OCI-LY7 (cell line): ENCODE results near the gene TMCC2. TPM values are rescaled to one million over a fixed set of nuclear protein-coding genes. Genes with fewer than 3 reads are reported as not detected.

Experiments used
- BruUV-seq: library from RNA; stranded (reverse); fragments of 400-500 nt; replicated peaks from 2 replicates; lab custom pipeline; 2021; lab: Mats Ljungman, UMichigan
- CTCF ChIA-PET: fragments of 300-600 bp; sonication (Branson Sonifier 250); formaldehyde crosslinking; loops from one replicate; lab custom pipeline; 2022; ENCODE audit warnings: antibody characterized with exemption; ENCODE audit not compliant: unreplicated experiment; lab: Charles Lee
- POLR2A ChIA-PET: fragments of 300-600 bp; sonication (Branson Sonifier 250); formaldehyde crosslinking; loops from one replicate; lab custom pipeline; 2022; ENCODE audit warnings: antibody characterized with exemption; lab: Charles Lee
- DNase-seq: peaks from one replicate; pipeline ENCODE4 v3.0.0-alpha.2; 2015; ENCODE audit warnings: low spot score
- H2AFZ ChIP-seq: fragments of 200-600 bp; sonication (generic), shearing (Covaris generic); 2 replicates; pipeline ENCODE4 v1.6.1; 2014; ENCODE audit warnings: mild to moderate bottlenecking, antibody characterized with exemption, low read length, moderate library complexity
- H3K27ac ChIP-seq: fragments of 200-600 bp; sonication (generic); 2 replicates; pipeline ENCODE4 v1.5.1; 2014; ENCODE audit warnings: mixed run types, low read depth, mild to moderate bottlenecking, moderate library complexity, low read length, inconsistent platforms; ENCODE audit not compliant: poor library complexity, severe bottlenecking
- H3K36me3 ChIP-seq: fragments of 200-600 bp; sonication (generic); 2 replicates; pipeline ENCODE4 v1.6.1; 2014; ENCODE audit warnings: mild to moderate bottlenecking, antibody characterized with exemption, low read length, moderate library complexity, mixed read lengths; ENCODE audit not compliant: insufficient read depth
- H3K4me1 ChIP-seq: fragments of 200-600 bp; sonication (generic); 2 replicates; pipeline ENCODE4 v1.5.1; 2014; ENCODE audit warnings: mild to moderate bottlenecking, low read length; ENCODE audit not compliant: insufficient read depth, poor library complexity, severe bottlenecking
- H3K4me2 ChIP-seq: fragments of 200-600 bp; sonication (generic); 2 replicates; pipeline ENCODE4 v1.6.1; 2014; ENCODE audit warnings: mild to moderate bottlenecking, low read length
- H3K4me3 ChIP-seq: fragments of 200-600 bp; sonication (generic); 2 replicates; pipeline ENCODE4 v1.5.1; 2014; ENCODE audit warnings: mild to moderate bottlenecking, low read depth, low read length; ENCODE audit not compliant: poor library complexity, severe bottlenecking
- H3K79me2 ChIP-seq: fragments of 200-600 bp; sonication (generic); 2 replicates; pipeline ENCODE4 v1.6.1; 2016; ENCODE audit warnings: low read depth, mild to moderate bottlenecking, low read length, moderate library complexity, mixed read lengths; ENCODE audit not compliant: insufficient read depth
- H3K9me2 ChIP-seq: fragments of 200-600 bp; sonication (generic); 2 replicates; pipeline ENCODE4 v1.6.1; 2016; ENCODE audit warnings: mild to moderate bottlenecking, low read length, mixed read lengths; ENCODE audit not compliant: insufficient read depth
- H3K9me3 ChIP-seq: fragments of 200-600 bp; sonication (generic); 2 replicates; pipeline ENCODE4 v1.6.1; 2014; ENCODE audit warnings: mild to moderate bottlenecking, mixed run types, low read length, mixed read lengths
- H4K20me1 ChIP-seq: fragments of 200-600 bp; sonication (generic); 2 replicates; pipeline ENCODE4 v1.6.1; 2014; ENCODE audit warnings: mild to moderate bottlenecking, antibody characterized with exemption, low read length, moderate library complexity, mixed read lengths; ENCODE audit not compliant: insufficient read depth
- EZH2phosphoT487 ChIP-seq: fragments of 200-600 bp; sonication (generic); IDR thresholded peaks from 2 replicates; pipeline ENCODE4 v1.6.1; 2018; ENCODE audit warnings: low read depth, borderline replicate concordance, mild to moderate bottlenecking, mixed run types, antibody characterized with exemption, low read length, moderate library complexity, mixed read lengths
- intact Hi-C: fragments of 100-400 bp; cut with micrococcal nuclease; formaldehyde crosslinking; loops from one replicate; pipeline ENCODE4 v1.10.0; 2022; ENCODE audit not compliant: unreplicated experiment
- total RNA-seq, 2 experiments: library from RNA; depleted of rRNA in 1 of 2; stranded (reverse); fragments of >200 nt in 1 of 2; shearing (Covaris generic) in 1 of 2; gene quantifications; 2 replicates each; pipeline ENCODE4 v1.2.3, GENCODE V29; 2014 to 2022
- TF ChIP-seq, protein P1 (sequence below): fragments of 200-600 bp; sonication (generic); conservative IDR thresholded peaks from 2 replicates; pipeline ENCODE4 v1.5.1; 2014; ENCODE audit warnings: mild to moderate bottlenecking, antibody characterized with exemption, low read length, moderate library complexity, mixed read lengths

Gene TMCC2
- total RNA-seq, 2 experiments from 2014 or later, result 5.2 to 7.8 TPM

DNA sequence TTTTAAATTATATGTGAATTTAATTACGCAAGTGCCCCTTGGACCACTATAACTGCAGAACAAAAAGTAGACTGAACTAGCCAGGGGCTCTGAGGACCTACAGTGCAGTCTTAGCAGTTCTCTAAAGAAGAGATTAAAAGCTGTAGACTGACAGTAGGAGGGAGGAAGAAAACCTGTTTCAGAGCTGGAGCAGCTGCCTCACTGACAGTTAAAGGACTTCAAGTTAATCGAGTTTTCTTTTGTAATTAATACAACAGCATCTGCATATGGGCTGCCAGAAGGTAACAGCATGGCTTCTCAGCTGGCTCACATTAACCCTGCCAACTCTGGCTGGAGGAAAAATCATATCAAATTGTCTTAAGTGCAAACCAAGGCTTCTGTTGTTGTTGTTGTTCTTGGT, 36.1 kb upstream of the TMCC2 start:
- ChIA-PET CTCF (no interaction called here), POLR2A (no interaction called here)
- peaks cover 4% of the 10 kb centered on the region for H3K4me1 ChIP-seq
- no peaks in the 10 kb centered on the region for H3K9me2 ChIP-seq
- intact Hi-C loops, result no loop called here
- no peaks in the 10 kb centered on the region for H3K36me3 ChIP-seq
- no peak overlapping the region for H3K4me3 ChIP-seq
- no peaks in the 10 kb centered on the region for H3K79me2 ChIP-seq
- H3K27ac ChIP-seq, result no peak overlapping the region
- no peak overlapping the region for H3K4me2 ChIP-seq
- DNase-seq, result no peak
- TF ChIP-seq, protein P1, sequence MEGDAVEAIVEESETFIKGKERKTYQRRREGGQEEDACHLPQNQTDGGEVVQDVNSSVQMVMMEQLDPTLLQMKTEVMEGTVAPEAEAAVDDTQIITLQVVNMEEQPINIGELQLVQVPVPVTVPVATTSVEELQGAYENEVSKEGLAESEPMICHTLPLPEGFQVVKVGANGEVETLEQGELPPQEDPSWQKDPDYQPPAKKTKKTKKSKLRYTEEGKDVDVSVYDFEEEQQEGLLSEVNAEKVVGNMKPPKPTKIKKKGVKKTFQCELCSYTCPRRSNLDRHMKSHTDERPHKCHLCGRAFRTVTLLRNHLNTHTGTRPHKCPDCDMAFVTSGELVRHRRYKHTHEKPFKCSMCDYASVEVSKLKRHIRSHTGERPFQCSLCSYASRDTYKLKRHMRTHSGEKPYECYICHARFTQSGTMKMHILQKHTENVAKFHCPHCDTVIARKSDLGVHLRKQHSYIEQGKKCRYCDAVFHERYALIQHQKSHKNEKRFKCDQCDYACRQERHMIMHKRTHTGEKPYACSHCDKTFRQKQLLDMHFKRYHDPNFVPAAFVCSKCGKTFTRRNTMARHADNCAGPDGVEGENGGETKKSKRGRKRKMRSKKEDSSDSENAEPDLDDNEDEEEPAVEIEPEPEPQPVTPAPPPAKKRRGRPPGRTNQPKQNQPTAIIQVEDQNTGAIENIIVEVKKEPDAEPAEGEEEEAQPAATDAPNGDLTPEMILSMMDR, result no peak
- TF ChIP-seq EZH2phosphoT487, result no peak
- no TSS peak for BruUV-seq
- 0 out of 2 replicates have a peak, but pooled peaks cover 3% of the 10 kb centered on the region for H4K20me1 ChIP-seq
- H2AFZ ChIP-seq, result no peak overlapping the region
- H3K9me3 ChIP-seq, result no peaks in the 10 kb centered on the region

DNA sequence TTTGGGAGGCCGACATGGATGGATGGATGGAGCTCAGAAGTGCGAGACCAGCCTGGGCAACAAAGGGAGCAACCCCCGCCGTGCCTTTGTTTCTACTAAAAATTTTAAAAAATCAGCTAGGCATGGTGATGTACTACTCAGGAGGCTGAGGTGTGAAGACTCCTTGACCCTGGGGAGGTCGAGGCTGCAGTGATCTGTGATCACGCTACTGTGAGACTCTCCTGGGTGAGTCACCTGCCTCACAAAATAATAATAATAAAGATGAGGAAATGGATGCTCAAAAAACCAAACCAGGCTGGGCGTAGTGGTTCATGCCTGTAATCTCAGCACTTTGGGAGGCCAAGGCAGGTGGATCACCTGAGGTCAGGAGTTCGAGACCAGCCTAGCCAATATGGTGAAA, 35.5 kb upstream of the TMCC2 start:
- no peaks in the 10 kb centered on the region for H3K9me2 ChIP-seq
- no peak overlapping the region for H3K4me2 ChIP-seq
- no peaks in the 10 kb centered on the region for H3K9me3 ChIP-seq
- ChIA-PET CTCF (no interaction called here), POLR2A (no interaction called here)
- 0 out of 2 replicates have a peak, but pooled peaks cover 3% of the 10 kb centered on the region for H4K20me1 ChIP-seq
- H3K79me2 ChIP-seq, result no peaks in the 10 kb centered on the region
- DNase-seq, result no peak
- H2AFZ ChIP-seq, result no peak overlapping the region
- BruUV-seq, result no TSS peak
- H3K27ac ChIP-seq, result no peak overlapping the region
- no peaks in the 10 kb centered on the region for H3K36me3 ChIP-seq
- peaks cover 4% of the 10 kb centered on the region for H3K4me1 ChIP-seq
- no peak overlapping the region for H3K4me3 ChIP-seq
- TF ChIP-seq, protein P1, result no peak
- TF ChIP-seq EZH2phosphoT487, result no peak
- intact Hi-C loops, result no loop called here

GRCh38 chr1:205199090-205199930, 28.4 kb upstream of the TMCC2 start:
- CTCF ChIA-PET, result no interaction called here
- H3K4me2 ChIP-seq, result no peak overlapping the region
- no peak for DNase-seq
- H3K27ac ChIP-seq, result no peak overlapping the region
- no peak overlapping the region for H2AFZ ChIP-seq
- no peaks in the 10 kb centered on the region for H3K79me2 ChIP-seq
- no peak overlapping the region for H3K4me3 ChIP-seq
- no peaks in the 10 kb centered on the region for H3K9me3 ChIP-seq
- no TSS peak for BruUV-seq
- no peaks in the 10 kb centered on the region for H3K9me2 ChIP-seq
- POLR2A ChIA-PET, result interaction anchor here (0.6 to 1.4 kb wide), 2 partner anchors 47 to 101 kb away, joined by 3 to 4 read pairs; no protein-coding TSS in a partner anchor
- no peaks in the 10 kb centered on the region for H3K36me3 ChIP-seq
- no peaks in the 10 kb centered on the region for H4K20me1 ChIP-seq
- intact Hi-C loops, result no loop called here
- no peak for TF ChIP-seq EZH2phosphoT487
- TF ChIP-seq, protein P1, result no peak
- no peaks in the 10 kb centered on the region for H3K4me1 ChIP-seq
